Fibroblast of pulmonary artery (primary cell): ENCODE data around the gene CTIF.
A peak's percentile ranks its signal among the peaks of the same experiment; 100 is the strongest.

ENCODE experiments used
- DNase-seq: peaks from one replicate; pipeline ENCODE4 v3.0.0-alpha.2; 2010; ENCODE audit warnings: low read depth
- H3K4me3 ChIP-seq: replicated peaks from 2 replicates; pipeline ENCODE4 v1.5.1; 2011; ENCODE audit warnings: low read depth, mild to moderate bottlenecking, control low read depth, low read length, moderate library complexity
- CTCF ChIP-seq: IDR thresholded peaks from 2 replicates; pipeline ENCODE4 v1.5.1; 2011; ENCODE audit warnings: mild to moderate bottlenecking, control low read depth, low read length, inconsistent platforms; ENCODE audit errors: missing control alignments

Gene CTIF

GRCh38 chr18:48787203-48788151, 248.6 kb downstream of the CTIF start:
- no peak for TF ChIP-seq CTCF
- no peak overlapping the region for H3K4me3 ChIP-seq
- DNase-seq, result no peak

- no peak for TF ChIP-seq CTCF
- no peak overlapping the region for H3K4me3 ChIP-seq
- DNase-seq, result no peak
Measured at GRCh38 chr18:48788373-48788772, 249.5 kb downstream of the CTIF start.

- DNase-seq, result no peak
- no peak for TF ChIP-seq CTCF
- H3K4me3 ChIP-seq, result no peak overlapping the region
Measured at GRCh38 chr18:48789259-48789812, 250.5 kb downstream of the CTIF start.

GRCh38 chr18:48790226-48790863, 251.5 kb downstream of the CTIF start:
- H3K4me3 ChIP-seq, result no peak overlapping the region
- DNase-seq, result peak; percentile 65
- no peak for TF ChIP-seq CTCF

- no peak for DNase-seq
- no peak overlapping the region for H3K4me3 ChIP-seq
- TF ChIP-seq CTCF, result no peak
Measured at GRCh38 chr18:48790869-48791635, 252.2 kb downstream of the CTIF start.

GRCh38 chr18:48791636-48792105, 252.8 kb downstream of the CTIF start:
- H3K4me3 ChIP-seq, result no peak overlapping the region
- DNase-seq, result no peak
- no peak for TF ChIP-seq CTCF
